ENCODE results near the gene TOR1B.
"Not testable (repeated sequence)": the region's sequence is repeated elsewhere in the genome, so short reads cannot be mapped to it uniquely, and the experiment has no call there.

The TOR1B gene
- total RNA-seq: 22.0 to 38.1 reads per million in 2 donors

- peak; percentile 94 for DNase-seq
These were observed at the start of gene TOR1B for GRCh38 chr9:129802833-129803675. TOR1B (plus strand) TSS chr9:129803184; CDS start chr9:129803213, 29 bp downstream.

GRCh38 chr9:129755151-129755550 is 47.8 kb upstream of the TOR1B start:
- no peak for DNase-seq

- no peak for DNase-seq
These were observed 46.8 kb upstream of the TOR1B start for GRCh38 chr9:129756191-129756590.

GRCh38 chr9:129757045-129757444 is 45.9 kb upstream of the TOR1B start:
- DNase-seq: no peak

- no peak for DNase-seq
These were observed 43.7 kb upstream of the TOR1B start for GRCh38 chr9:129759319-129759718.

- DNase-seq: no peak
These were observed 43.0 kb upstream of the TOR1B start for GRCh38 chr9:129759804-129760502.

- not testable (repeated sequence) for DNase-seq
These were observed 42.2 kb upstream of the TOR1B start for GRCh38 chr9:129760784-129761183.

GRCh38 chr9:129761293-129761900 is 41.6 kb upstream of the TOR1B start:
- no peak for DNase-seq

- no peak for DNase-seq
These were observed 41.0 kb upstream of the TOR1B start for GRCh38 chr9:129761901-129762369.

GRCh38 chr9:129762370-129762984 is 40.5 kb upstream of the TOR1B start:
- DNase-seq: not testable (repeated sequence)

- no peak for DNase-seq
These were observed 39.7 kb upstream of the TOR1B start for GRCh38 chr9:129762985-129763926.

- no peak for DNase-seq
These were observed 37.1 kb upstream of the TOR1B start for GRCh38 chr9:129765764-129766317.

GRCh38 chr9:129768486-129768885 is 34.5 kb upstream of the TOR1B start:
- no peak for DNase-seq

GRCh38 chr9:129769669-129770068 is 33.3 kb upstream of the TOR1B start:
- no peak for DNase-seq

- no peak for DNase-seq
These were observed 32.2 kb upstream of the TOR1B start for GRCh38 chr9:129770741-129771140.

GRCh38 chr9:129773262-129774048 is 29.5 kb upstream of the TOR1B start:
- no peak for DNase-seq

- DNase-seq: no peak
These were observed 28.1 kb upstream of the TOR1B start for GRCh38 chr9:129774791-129775447.

GRCh38 chr9:129775448-129775798 is 27.6 kb upstream of the TOR1B start:
- no peak for DNase-seq

GRCh38 chr9:129776096-129776495 is 26.9 kb upstream of the TOR1B start:
- DNase-seq: not testable (repeated sequence)

- no peak for DNase-seq
These were observed 26.4 kb upstream of the TOR1B start for GRCh38 chr9:129776566-129776937.

Measured in T-helper 9 cell (primary cell).